ENCODE data around the gene AOPEP. TPM values are rescaled to one million over a fixed set of nuclear protein-coding genes. Genes with fewer than 3 reads are reported as not detected.

Gene AOPEP
- polyA plus RNA-seq, 2 of the 4 experiments (the other 2 are of a cell fraction), result 226 to 266 TPM

- TF ChIP-seq HDAC2 (IDR thresholded peaks at IDR 0.05) (no peak), RAD21 (conservative IDR thresholded peaks at IDR 0.05 in 1 of 2, IDR thresholded peaks at IDR 0.05 in 1 of 2) (peak; percentile 33 to 59; a peak in 3 of 5 replicates), SMC3 (IDR thresholded peaks at IDR 0.05) (peak; percentile 31; the same call in 2 of the 3 replicates)
- TF ChIP-seq, protein P1, sequence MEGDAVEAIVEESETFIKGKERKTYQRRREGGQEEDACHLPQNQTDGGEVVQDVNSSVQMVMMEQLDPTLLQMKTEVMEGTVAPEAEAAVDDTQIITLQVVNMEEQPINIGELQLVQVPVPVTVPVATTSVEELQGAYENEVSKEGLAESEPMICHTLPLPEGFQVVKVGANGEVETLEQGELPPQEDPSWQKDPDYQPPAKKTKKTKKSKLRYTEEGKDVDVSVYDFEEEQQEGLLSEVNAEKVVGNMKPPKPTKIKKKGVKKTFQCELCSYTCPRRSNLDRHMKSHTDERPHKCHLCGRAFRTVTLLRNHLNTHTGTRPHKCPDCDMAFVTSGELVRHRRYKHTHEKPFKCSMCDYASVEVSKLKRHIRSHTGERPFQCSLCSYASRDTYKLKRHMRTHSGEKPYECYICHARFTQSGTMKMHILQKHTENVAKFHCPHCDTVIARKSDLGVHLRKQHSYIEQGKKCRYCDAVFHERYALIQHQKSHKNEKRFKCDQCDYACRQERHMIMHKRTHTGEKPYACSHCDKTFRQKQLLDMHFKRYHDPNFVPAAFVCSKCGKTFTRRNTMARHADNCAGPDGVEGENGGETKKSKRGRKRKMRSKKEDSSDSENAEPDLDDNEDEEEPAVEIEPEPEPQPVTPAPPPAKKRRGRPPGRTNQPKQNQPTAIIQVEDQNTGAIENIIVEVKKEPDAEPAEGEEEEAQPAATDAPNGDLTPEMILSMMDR (IDR thresholded peaks at IDR 0.05), result peak; percentile 30; the same call in 2 of the 3 replicates
- DNase-seq (ENCODE audit: low read depth in 1 of 2, low spot score in 1 of 2), result peak in 1 of 2 experiments; percentile 47
- no peak overlapping the region for H3K4me3 ChIP-seq
- no peaks in the 10 kb centered on the region for H3K9me3 ChIP-seq
- FAIRE-seq, result no peak
- no peaks in the 10 kb centered on the region for H3K4me1 ChIP-seq
- ATAC-seq, result peak; percentile 45 to 63; a peak in 4 of 6 replicates
- H3K27ac ChIP-seq, result peak overlapping the region in 1 of 2 experiments; percentile 25; a peak in 2 of 6 replicates
- CTCF ChIA-PET, result interaction anchor here (0.6 to 3.6 kb wide), 13 partner anchors 10 to 562 kb away, joined by 3 to 38 read pairs (median 5); no protein-coding TSS in a partner anchor
- POLR2A ChIA-PET, result interaction anchor here (1.4 kb wide), 1 partner anchor 10 kb away, joined by 3 read pairs; no protein-coding TSS in a partner anchor
- no peak overlapping the region for H3K4me2 ChIP-seq
- 74% methylated on average over 11 of the region's 11 CpGs for WGBS (ENCODE audit: missing lambda C conversion rate)
These were observed 389.7 kb downstream of the AOPEP start for GRCh38 chr9:95116002-95116807.

- no peaks in the 10 kb centered on the region for H3K4me1 ChIP-seq
- 71% methylated on average over 1 of the region's 1 CpG for WGBS (ENCODE audit: missing lambda C conversion rate)
- FAIRE-seq (no peak), DNase-seq (ENCODE audit: low read depth in 1 of 2, low spot score in 1 of 2) (no peak), ATAC-seq (no peak)
- H3K4me2 ChIP-seq, result no peak overlapping the region
- 0 out of 6 replicates have a peak overlapping the region, but pooled peaks of 1 of the 2 experiments have one; percentile 14 for H3K27ac ChIP-seq
- no peak for TF ChIP-seq EHF (CRISPR knock-in tag; IDR thresholded peaks at IDR 0.05)
- no peak for TF ChIP-seq FOSB (CRISPR knock-in tag; IDR thresholded peaks at IDR 0.05)
- no peak for TF ChIP-seq RNF2 (IDR thresholded peaks at IDR 0.05; ENCODE audit: borderline replicate concordance, low read depth)
- no peak for TF ChIP-seq SMC3 (IDR thresholded peaks at IDR 0.05)
- no peak for TF ChIP-seq SREBF2 (IDR thresholded peaks at IDR 0.05)
- TF ChIP-seq FOXS1 (CRISPR knock-in tag; IDR thresholded peaks at IDR 0.05), result no peak
- no peak for TF ChIP-seq ZFP36 (IDR thresholded peaks at IDR 0.05; ENCODE audit: borderline replicate concordance, partially characterized antibody)
- no peak for TF ChIP-seq CEBPB (IDR thresholded peaks at IDR 0.05)
- TF ChIP-seq, protein P2, sequence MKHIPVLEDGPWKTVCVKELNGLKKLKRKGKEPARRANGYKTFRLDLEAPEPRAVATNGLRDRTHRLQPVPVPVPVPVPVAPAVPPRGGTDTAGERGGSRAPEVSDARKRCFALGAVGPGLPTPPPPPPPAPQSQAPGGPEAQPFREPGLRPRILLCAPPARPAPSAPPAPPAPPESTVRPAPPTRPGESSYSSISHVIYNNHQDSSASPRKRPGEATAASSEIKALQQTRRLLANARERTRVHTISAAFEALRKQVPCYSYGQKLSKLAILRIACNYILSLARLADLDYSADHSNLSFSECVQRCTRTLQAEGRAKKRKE (CRISPR knock-in tag; IDR thresholded peaks at IDR 0.05; ENCODE audit: low read depth), result no peak
- no peak for TF ChIP-seq CBX8 (IDR thresholded peaks at IDR 0.05)
- H3K9me3 ChIP-seq, result no peaks in the 10 kb centered on the region
- no peak overlapping the region for H3K4me3 ChIP-seq
- CTCF ChIA-PET, result interaction anchor here (1.2 to 3.6 kb wide), 10 partner anchors 9 to 563 kb away, joined by 3 to 38 read pairs (median 8); no protein-coding TSS in a partner anchor
- POLR2A ChIA-PET, result interaction anchor here (1.4 kb wide), 1 partner anchor 9 kb away, joined by 3 read pairs; no protein-coding TSS in a partner anchor
These were observed 390.3 kb downstream of the AOPEP start for GRCh38 chr9:95116808-95117204.

DNA sequence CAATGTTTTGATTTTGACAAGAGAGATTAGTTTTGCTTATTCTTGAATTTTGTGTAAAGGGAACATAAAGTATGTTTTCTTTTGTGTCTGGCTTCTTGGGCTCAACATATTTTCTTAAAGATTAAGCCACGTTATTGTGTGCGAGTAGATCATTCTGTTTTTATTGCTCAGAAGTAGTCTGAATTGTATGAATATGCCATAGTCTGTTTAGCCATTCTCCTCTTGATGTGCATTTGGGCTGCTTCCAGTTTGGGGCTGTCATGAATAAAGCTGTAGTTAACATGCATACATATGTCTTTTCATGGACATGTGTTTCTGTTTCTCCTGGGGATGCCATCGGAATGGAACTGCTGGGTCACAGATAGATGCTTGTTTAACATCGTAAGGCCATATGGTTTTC, 392.1 kb downstream of the AOPEP start:
- Histone ChIP-seq H3K4me1 (no peaks in the 10 kb centered on the region), H3K4me3 (no peak overlapping the region), H3K27ac (no peak overlapping the region), H3K4me2 (no peak overlapping the region), H3K9me3 (no peaks in the 10 kb centered on the region)
- ATAC-seq (no peak), FAIRE-seq (no peak), DNase-seq (ENCODE audit: low read depth in 1 of 2, low spot score in 1 of 2) (no peak)
- no peak for TF ChIP-seq CHD4 (IDR thresholded peaks at IDR 0.05; ENCODE audit: borderline replicate concordance)
- no peak for TF ChIP-seq MYC (IDR thresholded peaks at IDR 0.05; ENCODE audit: borderline replicate concordance, low read length)
- no peak for TF ChIP-seq HOXA7 (CRISPR knock-in tag; IDR thresholded peaks at IDR 0.05)
- no peak for TF ChIP-seq ZNF302 (CRISPR knock-in tag; IDR thresholded peaks at IDR 0.05)
- TF ChIP-seq, protein P3, sequence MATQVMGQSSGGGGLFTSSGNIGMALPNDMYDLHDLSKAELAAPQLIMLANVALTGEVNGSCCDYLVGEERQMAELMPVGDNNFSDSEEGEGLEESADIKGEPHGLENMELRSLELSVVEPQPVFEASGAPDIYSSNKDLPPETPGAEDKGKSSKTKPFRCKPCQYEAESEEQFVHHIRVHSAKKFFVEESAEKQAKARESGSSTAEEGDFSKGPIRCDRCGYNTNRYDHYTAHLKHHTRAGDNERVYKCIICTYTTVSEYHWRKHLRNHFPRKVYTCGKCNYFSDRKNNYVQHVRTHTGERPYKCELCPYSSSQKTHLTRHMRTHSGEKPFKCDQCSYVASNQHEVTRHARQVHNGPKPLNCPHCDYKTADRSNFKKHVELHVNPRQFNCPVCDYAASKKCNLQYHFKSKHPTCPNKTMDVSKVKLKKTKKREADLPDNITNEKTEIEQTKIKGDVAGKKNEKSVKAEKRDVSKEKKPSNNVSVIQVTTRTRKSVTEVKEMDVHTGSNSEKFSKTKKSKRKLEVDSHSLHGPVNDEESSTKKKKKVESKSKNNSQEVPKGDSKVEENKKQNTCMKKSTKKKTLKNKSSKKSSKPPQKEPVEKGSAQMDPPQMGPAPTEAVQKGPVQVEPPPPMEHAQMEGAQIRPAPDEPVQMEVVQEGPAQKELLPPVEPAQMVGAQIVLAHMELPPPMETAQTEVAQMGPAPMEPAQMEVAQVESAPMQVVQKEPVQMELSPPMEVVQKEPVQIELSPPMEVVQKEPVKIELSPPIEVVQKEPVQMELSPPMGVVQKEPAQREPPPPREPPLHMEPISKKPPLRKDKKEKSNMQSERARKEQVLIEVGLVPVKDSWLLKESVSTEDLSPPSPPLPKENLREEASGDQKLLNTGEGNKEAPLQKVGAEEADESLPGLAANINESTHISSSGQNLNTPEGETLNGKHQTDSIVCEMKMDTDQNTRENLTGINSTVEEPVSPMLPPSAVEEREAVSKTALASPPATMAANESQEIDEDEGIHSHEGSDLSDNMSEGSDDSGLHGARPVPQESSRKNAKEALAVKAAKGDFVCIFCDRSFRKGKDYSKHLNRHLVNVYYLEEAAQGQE (IDR thresholded peaks at IDR 0.05), result no peak
- TF ChIP-seq FOSB (CRISPR knock-in tag; IDR thresholded peaks at IDR 0.05), result no peak
- 91% methylated on average over 4 of the region's 4 CpGs for WGBS (ENCODE audit: missing lambda C conversion rate)
- ChIA-PET POLR2A (no interaction called here), CTCF (interaction anchor here (1.1 to 3.2 kb wide), 6 partner anchors 9 to 437 kb away, joined by 3 to 12 read pairs (median 10); no protein-coding TSS in a partner anchor)
